GM21360 (cell line): ENCODE measurements around the gene ZMPSTE24.
"Not testable (repeated sequence)": the region's sequence is repeated elsewhere in the genome, so short reads cannot be mapped to it uniquely, and the experiment has no call there.

Experiments used
- ATAC-seq: cut with Tn5 transposase; IDR thresholded peaks from one replicate; pipeline ENCODE4 v1.9.1; 2021; ENCODE audit warnings: mild to moderate bottlenecking, moderate library complexity; ENCODE audit not compliant: unreplicated experiment

Gene ZMPSTE24

DNA sequence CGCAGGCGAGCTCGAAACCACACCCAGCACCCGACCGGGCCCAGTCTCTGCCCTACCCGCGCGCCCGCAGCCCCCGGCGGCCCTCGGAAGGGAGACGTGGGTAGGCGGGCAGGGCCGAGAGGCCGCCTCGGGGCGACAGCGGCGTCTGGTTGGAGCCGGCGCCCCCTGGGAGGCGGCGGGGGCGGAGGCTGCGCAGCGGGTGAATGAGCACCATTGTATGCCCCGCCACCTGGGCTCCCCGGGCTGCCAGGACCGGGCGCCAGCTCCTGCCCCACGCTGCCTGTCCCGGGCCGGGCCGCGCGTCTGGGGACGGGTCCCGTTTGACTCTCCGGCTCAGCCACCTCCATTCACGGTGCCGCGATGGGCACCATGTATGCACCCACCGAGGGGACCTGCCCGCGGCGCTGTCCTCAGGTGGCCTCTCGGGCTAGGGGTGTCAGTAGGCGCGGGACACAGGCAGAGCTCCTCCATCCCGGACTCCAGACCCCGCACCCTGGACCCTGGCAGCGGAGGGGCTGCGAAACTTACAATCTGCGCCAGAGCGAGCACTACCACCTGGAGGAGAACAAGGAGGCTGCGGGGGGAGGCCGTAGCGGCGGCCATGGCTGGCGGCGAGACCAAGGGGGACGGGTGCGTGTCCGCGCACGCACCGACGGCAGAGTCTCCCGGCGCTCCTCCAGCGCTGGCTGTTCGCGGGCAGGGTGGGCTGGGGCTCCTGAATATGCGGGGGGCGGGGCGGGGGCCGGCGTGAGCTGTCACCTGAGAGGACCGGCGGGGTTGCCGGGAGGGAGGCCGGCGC, 58.8 kb downstream of the ZMPSTE24 start, which contains the start of gene COL9A2:
COL9A2 (minus strand) TSS at position 692 of the 799 bp plus-strand sequence; CDS start at position 603, 89 bp downstream.
- ATAC-seq = no peak

DNA sequence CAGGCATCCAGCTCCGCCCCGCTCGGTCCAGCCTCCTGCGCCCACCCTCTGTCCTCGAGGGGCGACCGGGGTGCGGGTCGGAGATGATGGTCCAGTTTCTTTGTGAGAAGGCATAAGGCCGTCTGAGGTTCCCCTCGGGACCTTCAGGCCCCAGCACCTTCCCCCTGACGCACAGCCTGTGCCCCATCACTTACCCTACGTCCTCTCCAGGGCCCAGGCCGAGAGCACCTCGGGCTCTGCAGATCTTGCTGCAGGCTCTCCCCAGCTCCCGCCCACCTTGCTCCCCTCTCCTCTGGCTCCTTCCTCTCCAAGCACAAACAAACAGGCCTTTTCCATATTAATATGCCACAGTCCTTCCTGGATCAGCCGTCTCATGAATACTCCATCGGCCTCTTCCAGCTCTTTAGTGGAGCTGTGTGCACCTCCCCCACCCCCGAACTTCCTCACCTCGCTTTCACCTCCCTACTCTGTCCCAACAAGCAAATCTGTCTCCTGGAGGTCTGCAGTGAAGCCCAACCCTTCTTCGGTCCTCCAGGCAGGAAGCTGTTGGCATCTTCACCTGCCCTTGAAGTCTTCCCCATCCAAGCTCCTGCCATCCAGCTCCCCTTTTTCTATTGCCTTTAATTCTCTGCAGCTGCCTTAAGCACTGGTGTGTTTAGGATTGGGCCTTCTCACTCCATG, 59.5 kb downstream of the ZMPSTE24 start:
- ATAC-seq = no peak

DNA sequence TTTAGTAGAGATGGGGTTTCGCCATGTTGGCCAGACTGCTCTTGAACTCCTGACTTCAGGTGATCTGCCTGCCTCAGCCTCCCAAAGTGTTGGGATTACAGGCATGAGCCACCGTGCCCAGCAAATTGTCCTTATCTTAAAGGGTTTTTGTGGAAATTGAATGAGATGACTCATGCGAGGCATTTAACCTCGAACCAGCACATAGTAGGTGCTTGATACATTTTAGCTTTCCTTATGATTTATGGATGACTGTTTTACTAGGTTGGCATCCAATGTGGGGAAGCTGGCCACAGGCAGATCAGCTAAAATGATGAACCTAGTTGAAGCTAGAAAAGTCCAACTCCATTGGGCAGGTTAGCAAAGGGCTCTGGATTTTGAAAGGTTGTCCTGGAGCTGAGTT, 60.4 kb downstream of the ZMPSTE24 start:
- no peak for ATAC-seq

DNA sequence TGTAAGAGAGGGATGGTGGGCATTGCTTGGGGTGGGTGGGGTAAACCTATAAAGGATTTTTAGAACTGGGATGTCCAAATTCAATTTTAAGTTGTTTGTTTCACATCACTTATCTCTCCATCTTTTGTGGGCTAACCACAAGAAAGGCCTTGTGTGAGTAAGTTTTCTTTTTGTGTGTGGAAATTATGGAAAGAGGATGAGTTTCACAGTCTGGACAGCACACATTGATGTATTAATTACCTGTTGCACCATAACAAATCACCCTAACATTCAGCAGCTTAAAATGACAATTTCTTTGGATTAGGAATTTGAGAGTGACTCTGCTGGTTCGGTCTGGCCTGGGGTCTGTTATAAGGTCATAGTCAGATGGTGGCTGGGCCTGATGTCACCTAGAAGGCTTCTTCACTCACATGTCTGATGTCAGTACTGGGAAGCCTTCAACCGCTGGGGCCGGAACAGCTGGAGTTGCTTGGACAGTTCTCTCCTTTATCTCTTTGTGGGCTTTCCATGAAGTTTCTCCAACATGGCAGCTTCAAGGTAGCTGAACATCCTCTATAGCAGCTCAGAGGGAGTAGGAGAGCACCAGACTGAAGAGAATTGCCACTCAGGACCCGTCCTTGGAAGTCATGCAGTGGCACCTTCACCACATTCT, 61.1 kb downstream of the ZMPSTE24 start:
- no peak for ATAC-seq

DNA sequence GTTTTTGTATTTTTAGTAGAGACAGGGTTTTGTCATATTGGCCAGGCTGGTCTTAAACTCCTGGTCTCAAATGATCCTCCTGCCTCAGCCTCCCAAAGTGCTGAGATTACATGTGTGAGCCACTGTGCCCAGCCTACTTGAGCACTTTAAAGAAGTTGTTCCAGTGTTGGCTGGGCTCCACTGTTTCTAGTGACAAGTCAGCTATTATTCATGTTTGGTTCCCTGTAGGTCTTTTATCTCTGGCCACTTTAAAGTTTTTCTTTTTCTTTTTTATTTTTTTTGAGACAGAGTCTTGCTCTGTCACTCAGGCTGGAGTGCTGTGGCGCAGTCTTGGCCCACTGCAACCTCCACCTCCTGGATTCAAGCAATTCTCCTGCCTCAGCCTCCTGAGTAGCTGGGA, 73.4 kb downstream of the ZMPSTE24 start:
- not testable (repeated sequence) for ATAC-seq

DNA sequence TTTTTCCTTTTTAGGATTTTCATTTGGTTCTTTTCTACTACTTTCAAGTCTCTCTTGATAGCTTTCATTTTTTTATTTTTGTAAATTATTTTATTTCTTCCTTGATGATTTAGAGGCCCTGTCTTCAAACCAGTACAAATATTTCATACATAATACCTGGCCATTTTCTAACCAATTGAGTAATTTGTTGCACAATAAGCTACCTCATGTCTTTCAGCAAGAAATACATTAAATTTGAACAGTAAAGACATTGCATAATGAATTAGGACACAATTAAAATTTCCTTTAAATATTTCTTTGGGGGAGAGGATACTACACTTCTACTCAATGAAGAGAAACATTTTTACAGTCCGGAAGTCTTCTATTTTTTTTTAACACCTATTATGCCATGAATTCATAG, 74.7 kb downstream of the ZMPSTE24 start:
- no peak for ATAC-seq

DNA sequence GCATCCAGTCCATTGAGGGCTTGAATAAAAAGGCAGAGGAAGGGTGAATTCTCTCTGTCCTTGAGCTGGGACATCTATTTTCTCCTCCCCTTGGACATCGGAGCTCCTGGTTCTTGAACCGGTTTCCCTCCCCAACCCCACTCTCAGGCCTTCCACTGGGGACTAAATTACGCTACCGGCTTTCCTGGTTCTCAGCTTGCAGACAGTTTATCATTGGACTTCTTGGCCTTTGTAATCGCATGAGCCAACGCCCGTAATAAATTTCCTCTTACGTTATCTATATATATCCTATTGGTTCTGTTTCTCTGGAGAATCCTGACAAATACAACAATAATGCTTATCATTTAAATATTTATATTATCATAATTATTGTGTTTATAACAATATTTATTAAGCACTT, 79.4 kb downstream of the ZMPSTE24 start:
- no peak for ATAC-seq

DNA sequence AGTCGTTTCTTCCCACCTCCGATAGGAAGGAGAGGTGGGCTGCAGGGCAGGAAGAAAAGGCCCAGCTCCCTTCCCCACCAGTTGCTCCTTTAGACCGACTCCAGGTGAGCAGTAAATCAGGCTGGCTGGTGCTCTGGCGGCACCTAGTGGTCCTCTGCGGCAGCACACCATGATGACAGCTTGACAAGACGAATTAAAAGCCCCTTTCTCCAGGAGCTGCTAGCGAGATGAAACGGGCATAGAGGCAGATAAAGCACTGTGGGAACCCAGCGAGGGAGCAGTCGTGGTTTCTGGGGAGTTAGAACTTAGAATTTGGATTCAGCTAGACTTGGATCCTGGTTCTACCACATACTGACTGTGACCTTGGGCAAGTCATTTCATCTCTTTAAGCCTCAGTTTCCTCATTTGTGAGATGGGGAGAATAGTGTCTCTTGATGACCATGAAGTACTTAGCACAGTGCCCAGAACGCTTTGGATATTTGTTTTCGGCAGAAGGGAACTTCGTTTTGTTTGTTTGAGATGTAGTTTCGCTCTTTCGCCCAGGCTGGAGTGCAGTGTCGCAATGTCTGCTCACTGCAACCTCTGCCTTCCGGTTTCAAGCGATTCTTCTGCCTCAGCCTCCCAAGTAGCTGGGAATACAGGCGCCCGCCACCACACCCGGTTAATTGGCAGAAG, 80.8 kb downstream of the ZMPSTE24 start:
- no peak for ATAC-seq

DNA sequence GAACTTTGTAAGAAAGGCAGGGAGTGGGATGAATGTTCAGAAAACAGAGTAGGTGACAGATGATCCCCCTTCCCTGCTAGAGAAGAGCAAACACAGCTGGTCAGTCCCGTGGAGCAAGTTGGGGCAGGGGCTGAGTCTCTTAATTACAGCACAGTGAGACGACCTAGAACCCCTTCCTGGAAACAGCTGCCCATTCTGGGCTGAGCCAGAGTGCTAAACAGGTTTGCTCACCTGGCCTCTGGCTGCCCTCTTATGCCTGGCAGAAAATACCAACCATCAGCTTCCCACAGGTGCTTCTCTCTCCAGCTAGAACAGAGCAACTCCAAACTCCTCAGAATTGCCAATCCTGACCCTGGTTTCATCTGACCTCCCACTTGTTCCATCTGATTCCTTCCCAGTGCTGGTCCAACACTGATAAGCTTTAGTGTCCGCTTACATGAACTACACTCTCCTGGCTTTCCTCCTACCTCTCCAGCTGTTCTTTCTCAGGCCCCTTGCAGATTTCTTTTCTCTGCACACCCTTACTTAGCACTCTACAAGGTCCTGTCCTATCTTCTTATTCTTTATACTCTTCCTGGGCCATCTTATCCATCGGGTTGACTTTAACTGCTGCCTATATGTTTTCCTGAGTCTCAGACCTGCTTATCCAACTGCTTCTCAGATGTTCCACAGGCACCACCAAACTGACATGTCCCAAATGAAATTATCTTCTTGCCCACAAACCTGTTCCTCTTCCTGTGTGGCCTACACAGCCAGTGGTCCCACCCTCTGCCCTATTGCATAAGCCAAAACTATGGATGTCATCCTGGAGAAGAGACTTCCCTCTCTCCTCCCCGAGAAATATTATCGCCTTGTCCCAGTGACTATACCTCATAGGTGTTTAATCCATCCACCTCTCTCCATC, 81.6 kb downstream of the ZMPSTE24 start:
- ATAC-seq = no peak

DNA sequence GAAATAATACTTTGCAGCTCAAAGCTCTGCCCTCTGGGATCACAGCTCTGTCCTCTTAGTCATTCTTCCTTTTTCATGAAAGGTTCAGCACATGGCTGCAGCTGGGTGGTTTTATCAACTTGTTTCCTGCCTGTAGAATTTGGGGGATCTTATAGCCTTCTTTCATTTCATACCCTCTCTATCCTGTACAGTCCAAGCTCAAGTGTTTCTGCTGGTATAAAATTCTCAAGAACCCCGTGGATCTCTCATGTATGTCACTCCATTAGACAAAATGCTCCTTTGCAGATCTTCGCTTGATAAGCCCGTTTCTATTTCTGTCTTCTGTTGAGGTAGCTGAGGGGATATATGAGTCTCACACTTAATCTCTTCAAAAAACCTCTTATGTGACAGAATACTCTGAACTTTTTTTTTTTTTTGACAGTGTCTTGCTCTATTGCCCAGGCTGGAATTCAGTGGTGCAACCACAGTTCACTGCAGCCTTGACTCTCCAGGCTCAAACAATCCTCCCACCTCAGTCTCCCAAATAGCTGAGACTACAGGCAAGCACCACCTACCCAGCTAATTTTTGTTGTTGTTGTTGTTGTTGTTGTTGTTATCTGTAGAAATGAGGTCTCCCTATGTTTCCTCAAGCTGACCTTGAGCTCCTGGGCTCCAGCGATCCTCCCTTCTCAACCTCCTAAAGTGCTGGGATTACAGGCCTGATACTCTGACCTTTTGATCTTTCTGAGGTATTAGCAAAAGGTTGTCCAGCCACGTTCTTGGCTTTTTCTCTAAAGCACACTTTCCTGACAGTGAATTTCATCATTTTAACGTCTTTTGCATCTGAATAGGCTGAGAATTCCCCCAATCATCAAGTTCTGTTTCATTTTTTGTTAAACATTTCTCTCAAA, 83.7 kb downstream of the ZMPSTE24 start:
- no peak for ATAC-seq

DNA sequence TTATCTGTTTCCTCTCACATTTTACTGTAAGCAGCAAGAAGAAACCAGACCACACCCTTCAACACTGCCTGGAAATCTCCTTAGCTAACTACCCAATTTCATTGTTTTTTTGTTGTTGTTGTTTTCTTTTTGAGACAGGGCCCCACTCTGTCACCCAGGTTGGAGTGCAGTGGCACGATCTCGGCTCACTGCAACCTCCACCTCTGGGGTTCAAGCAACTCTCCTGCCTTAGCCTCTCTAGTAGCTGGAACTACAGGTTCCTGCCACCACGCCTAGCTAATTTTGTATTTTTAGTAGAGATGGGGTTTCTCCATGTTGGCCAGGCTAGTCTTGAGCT, 84.3 kb downstream of the ZMPSTE24 start:
- ATAC-seq = not testable (repeated sequence)
